Endothelial cell (in vitro differentiated cells): ENCODE data around the gene OLAH. TPM values are rescaled to one million over a fixed set of nuclear protein-coding genes. Genes with fewer than 3 reads are reported as not detected.

Experiments used
- DNase-seq: peaks from one replicate; pipeline ENCODE4 v3.0.0; 2021; ENCODE audit warnings: low spot score
- H3K27ac Mint-ChIP-seq: one replicate; pipeline ENCODE4 v1.8.0; 2021; ENCODE audit warnings: mixed read lengths, inconsistent platforms; ENCODE audit not compliant: unreplicated experiment
- H3K27me3 Mint-ChIP-seq: one replicate; pipeline ENCODE4 v1.8.0; 2021; ENCODE audit warnings: mild to moderate bottlenecking, moderate library complexity, mixed read lengths, inconsistent platforms; ENCODE audit not compliant: unreplicated experiment
- H3K36me3 Mint-ChIP-seq: one replicate; pipeline ENCODE4 v1.8.0; 2021; ENCODE audit warnings: mild to moderate bottlenecking, low read depth, mixed read lengths, inconsistent platforms; ENCODE audit not compliant: unreplicated experiment
- H3K4me1 Mint-ChIP-seq: one replicate; pipeline ENCODE4 v1.8.0; 2021; ENCODE audit warnings: mild to moderate bottlenecking, mixed read lengths, inconsistent platforms; ENCODE audit not compliant: unreplicated experiment
- H3K4me3 Mint-ChIP-seq: one replicate; pipeline ENCODE4 v1.8.0; 2021; ENCODE audit warnings: mild to moderate bottlenecking, mixed read lengths, inconsistent platforms; ENCODE audit not compliant: unreplicated experiment
- H3K9me3 Mint-ChIP-seq: one replicate; pipeline ENCODE4 v1.8.0; 2021; ENCODE audit warnings: mixed read lengths, inconsistent platforms; ENCODE audit not compliant: unreplicated experiment
- CTCF ChIP-seq: fragments of 200-600 bp; sonication (generic); IDR thresholded peaks from one replicate; pipeline ENCODE4 v1.5.0; 2021; ENCODE audit warnings: antibody characterized with exemption; ENCODE audit not compliant: unreplicated experiment
- total RNA-seq: library from RNA; stranded (reverse); fragmentation: NEBNext Ultra II Directional; extraction: Animal tissue kit (Norgen Biotek cat#: 25700); gene quantifications from one replicate; pipeline ENCODE4 v1.2.1, GENCODE V29; 2021; ENCODE audit not compliant: unreplicated experiment

Gene OLAH
- total RNA-seq, 1 donor from 2014 or later = 0.54 TPM

- TF ChIP-seq CTCF = peak; percentile 29
- H3K36me3 Mint-ChIP-seq = no peaks in the 10 kb centered on the region
- no peak within 1 kb of the TSS for H3K4me3 Mint-ChIP-seq
- H3K27me3 Mint-ChIP-seq = peaks cover 3% of the 10 kb centered on the region
- no peaks in the 10 kb centered on the region for H3K9me3 Mint-ChIP-seq
- H3K4me1 Mint-ChIP-seq = no peaks in the 10 kb centered on the region
- no peak within 1 kb of the TSS for H3K27ac Mint-ChIP-seq
- DNase-seq = peak; percentile 87
Measured at GRCh38 chr10:15088428-15089261, 44.9 kb downstream of the OLAH start, which contains the start of gene ACBD7. ACBD7 (minus strand) TSS chr10:15088776; CDS start chr10:15088728, 48 bp downstream.

GRCh38 chr10:15091418-15091817 lies 47.7 kb downstream of the OLAH start:
- no peaks in the 10 kb centered on the region for H3K9me3 Mint-ChIP-seq
- H3K36me3 Mint-ChIP-seq = no peaks in the 10 kb centered on the region
- no peak overlapping the region for H3K4me3 Mint-ChIP-seq
- H3K4me1 Mint-ChIP-seq = no peaks in the 10 kb centered on the region
- no peak for TF ChIP-seq CTCF
- peaks cover 5% of the 10 kb centered on the region for H3K27me3 Mint-ChIP-seq
- no peak for DNase-seq
- no peak overlapping the region for H3K27ac Mint-ChIP-seq

GRCh38 chr10:15092855-15093408 lies 49.2 kb downstream of the OLAH start:
- TF ChIP-seq CTCF = no peak
- H3K27ac Mint-ChIP-seq = no peak overlapping the region
- H3K27me3 Mint-ChIP-seq = peaks cover 9% of the 10 kb centered on the region
- no peak for DNase-seq
- no peak overlapping the region for H3K4me3 Mint-ChIP-seq
- peaks cover 3% of the 10 kb centered on the region for H3K36me3 Mint-ChIP-seq
- no peaks in the 10 kb centered on the region for H3K9me3 Mint-ChIP-seq
- peaks cover 4% of the 10 kb centered on the region for H3K4me1 Mint-ChIP-seq

- no peaks in the 10 kb centered on the region for H3K9me3 Mint-ChIP-seq
- H3K27ac Mint-ChIP-seq = peak overlapping the region; percentile 87
- H3K4me1 Mint-ChIP-seq = peaks cover 5% of the 10 kb centered on the region
- DNase-seq = no peak
- H3K27me3 Mint-ChIP-seq = peaks cover 11% of the 10 kb centered on the region
- peak overlapping the region; percentile 96 for H3K4me3 Mint-ChIP-seq
- no peak for TF ChIP-seq CTCF
- peaks cover 13% of the 10 kb centered on the region for H3K36me3 Mint-ChIP-seq
Measured at GRCh38 chr10:15096661-15097010, 52.9 kb downstream of the OLAH start.
